Measurements from ENCODE around the gene LY86. TPM values are rescaled to one million over a fixed set of nuclear protein-coding genes. Genes with fewer than 3 reads are reported as not detected.

Gene LY86
- total RNA-seq, 4 donors from 2014 or later, result 1.2 to 1.8 (median 1.3) TPM

GRCh38 chr6:6645261-6645917 is 56.9 kb downstream of the LY86 start:
- TF ChIP-seq POLR2AphosphoS5 (IDR thresholded peaks at IDR 0.05), result no peak
- TF ChIP-seq CTCF (IDR thresholded peaks at IDR 0.05), result no peak
- TF ChIP-seq EP300 (IDR thresholded peaks at IDR 0.05), result no peak
- no peak for TF ChIP-seq POLR2A (IDR thresholded peaks at IDR 0.05; ENCODE audit: low read depth)
- Histone ChIP-seq H3K4me3 (no peak overlapping the region), H3K27me3 (no peaks in the 10 kb centered on the region), H3K4me1 (no peaks in the 10 kb centered on the region), H3K36me3 (no peaks in the 10 kb centered on the region), H3K27ac (replicated peaks in 1 of 4) (no peak overlapping the region), H3K9me3 (no peaks in the 10 kb centered on the region)
- no peak for DNase-seq (ENCODE audit: extremely low spot score)
- WGBS, result 63% methylated on average over 3 of the region's 3 CpGs
- intact Hi-C loops (cut with DNase I), result no loop called here

GRCh38 chr6:6646384-6646783 is 57.9 kb downstream of the LY86 start:
- WGBS, result 92% methylated on average over 2 of the region's 2 CpGs
- no peak overlapping the region for H3K27ac ChIP-seq (replicated peaks in 1 of 4)
- intact Hi-C loops (cut with DNase I), result no loop called here
- no peaks in the 10 kb centered on the region for H3K36me3 ChIP-seq
- H3K27me3 ChIP-seq, result no peaks in the 10 kb centered on the region
- H3K4me3 ChIP-seq, result no peak overlapping the region
- TF ChIP-seq EP300 (IDR thresholded peaks at IDR 0.05) (no peak), POLR2AphosphoS5 (IDR thresholded peaks at IDR 0.05) (no peak), CTCF (IDR thresholded peaks at IDR 0.05) (no peak), POLR2A (IDR thresholded peaks at IDR 0.05; ENCODE audit: low read depth) (no peak)
- no peaks in the 10 kb centered on the region for H3K9me3 ChIP-seq
- no peaks in the 10 kb centered on the region for H3K4me1 ChIP-seq
- no peak for DNase-seq (ENCODE audit: extremely low spot score)

GRCh38 chr6:6646859-6647258 is 58.3 kb downstream of the LY86 start:
- H3K4me1 ChIP-seq, result no peaks in the 10 kb centered on the region
- no peak overlapping the region for H3K4me3 ChIP-seq
- no peaks in the 10 kb centered on the region for H3K36me3 ChIP-seq
- no peak for DNase-seq (ENCODE audit: extremely low spot score)
- H3K27me3 ChIP-seq, result no peaks in the 10 kb centered on the region
- 78% methylated on average over 2 of the region's 2 CpGs for WGBS
- TF ChIP-seq POLR2A (IDR thresholded peaks at IDR 0.05; ENCODE audit: low read depth), result no peak
- TF ChIP-seq POLR2AphosphoS5 (IDR thresholded peaks at IDR 0.05), result no peak
- TF ChIP-seq EP300 (IDR thresholded peaks at IDR 0.05), result no peak
- TF ChIP-seq CTCF (IDR thresholded peaks at IDR 0.05), result no peak
- intact Hi-C loops (cut with DNase I), result no loop called here
- H3K9me3 ChIP-seq, result no peaks in the 10 kb centered on the region
- no peak overlapping the region for H3K27ac ChIP-seq (replicated peaks in 1 of 4)

GRCh38 chr6:6648692-6649343 is 60.3 kb downstream of the LY86 start:
- TF ChIP-seq POLR2A (IDR thresholded peaks at IDR 0.05; ENCODE audit: low read depth), result no peak
- TF ChIP-seq POLR2AphosphoS5 (IDR thresholded peaks at IDR 0.05), result no peak
- no peak for TF ChIP-seq CTCF (IDR thresholded peaks at IDR 0.05)
- no peak for TF ChIP-seq EP300 (IDR thresholded peaks at IDR 0.05)
- Histone ChIP-seq H3K4me1 (peaks cover 0 to 6% (median 0%) of the 10 kb centered on the region in 4 donors), H3K4me3 (no peak overlapping the region), H3K27ac (replicated peaks in 1 of 4) (no peak overlapping the region), H3K9me3 (no peaks in the 10 kb centered on the region), H3K27me3 (no peaks in the 10 kb centered on the region), H3K36me3 (no peaks in the 10 kb centered on the region)
- WGBS, result 90% methylated on average over 5 of the region's 5 CpGs
- no peak for DNase-seq (ENCODE audit: extremely low spot score)
- intact Hi-C loops (cut with DNase I), result no loop called here
